VCaP (cell line): ENCODE measurements around the gene OGFOD3.
"Not testable (repeated sequence)": the region's sequence is repeated elsewhere in the genome, so short reads cannot be mapped to it uniquely, and the experiment has no call there.

Source experiments
- H3K27ac ChIP-seq: fragments of 450-650 bp; 2 replicates; pipeline ENCODE4 v1.5.1; 2017
- TF ChIP-seq, protein P1 (sequence below): fragments of 450-650 bp; conservative IDR thresholded peaks from 2 replicates; pipeline ENCODE4 v1.5.1; 2017; ENCODE audit warnings: mild to moderate bottlenecking, moderate library complexity

Gene OGFOD3

DNA sequence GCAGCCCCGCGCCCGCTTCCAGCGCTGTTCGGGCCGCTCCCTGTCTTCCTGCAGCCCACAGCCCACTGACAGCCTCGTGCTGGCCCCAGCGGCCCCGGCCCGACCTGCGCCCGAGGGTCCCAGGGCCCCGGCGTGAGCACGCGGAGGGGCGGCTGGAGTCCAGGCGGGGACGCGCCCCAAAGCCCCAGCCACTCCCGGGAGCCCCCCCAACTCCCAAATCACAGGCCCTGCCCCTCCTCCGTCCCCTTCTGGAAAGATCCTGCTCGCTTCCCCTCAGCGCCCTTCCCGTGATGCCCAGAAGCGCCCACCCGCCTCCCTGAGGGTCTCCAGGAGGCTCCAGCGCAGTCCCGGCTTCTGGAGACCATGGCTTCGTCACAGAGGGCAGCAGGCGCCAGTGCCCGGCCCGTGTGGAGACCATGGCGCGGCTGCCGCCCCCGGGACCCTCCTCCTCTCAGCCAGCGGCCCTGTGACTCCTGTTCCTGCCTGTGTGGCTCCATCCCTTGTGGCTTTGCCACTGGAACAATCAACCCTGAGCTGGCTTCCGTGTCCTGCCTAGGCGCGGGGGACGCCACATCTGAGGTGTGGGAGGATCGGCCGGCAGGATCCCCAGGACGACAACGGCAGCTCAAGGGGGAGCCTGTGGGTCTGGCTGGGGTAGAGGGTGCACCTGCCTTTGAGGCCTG lies 42.9 kb downstream of the OGFOD3 start:
- TF ChIP-seq, protein P1, sequence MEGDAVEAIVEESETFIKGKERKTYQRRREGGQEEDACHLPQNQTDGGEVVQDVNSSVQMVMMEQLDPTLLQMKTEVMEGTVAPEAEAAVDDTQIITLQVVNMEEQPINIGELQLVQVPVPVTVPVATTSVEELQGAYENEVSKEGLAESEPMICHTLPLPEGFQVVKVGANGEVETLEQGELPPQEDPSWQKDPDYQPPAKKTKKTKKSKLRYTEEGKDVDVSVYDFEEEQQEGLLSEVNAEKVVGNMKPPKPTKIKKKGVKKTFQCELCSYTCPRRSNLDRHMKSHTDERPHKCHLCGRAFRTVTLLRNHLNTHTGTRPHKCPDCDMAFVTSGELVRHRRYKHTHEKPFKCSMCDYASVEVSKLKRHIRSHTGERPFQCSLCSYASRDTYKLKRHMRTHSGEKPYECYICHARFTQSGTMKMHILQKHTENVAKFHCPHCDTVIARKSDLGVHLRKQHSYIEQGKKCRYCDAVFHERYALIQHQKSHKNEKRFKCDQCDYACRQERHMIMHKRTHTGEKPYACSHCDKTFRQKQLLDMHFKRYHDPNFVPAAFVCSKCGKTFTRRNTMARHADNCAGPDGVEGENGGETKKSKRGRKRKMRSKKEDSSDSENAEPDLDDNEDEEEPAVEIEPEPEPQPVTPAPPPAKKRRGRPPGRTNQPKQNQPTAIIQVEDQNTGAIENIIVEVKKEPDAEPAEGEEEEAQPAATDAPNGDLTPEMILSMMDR: no peak
- no peak overlapping the region for H3K27ac ChIP-seq

DNA sequence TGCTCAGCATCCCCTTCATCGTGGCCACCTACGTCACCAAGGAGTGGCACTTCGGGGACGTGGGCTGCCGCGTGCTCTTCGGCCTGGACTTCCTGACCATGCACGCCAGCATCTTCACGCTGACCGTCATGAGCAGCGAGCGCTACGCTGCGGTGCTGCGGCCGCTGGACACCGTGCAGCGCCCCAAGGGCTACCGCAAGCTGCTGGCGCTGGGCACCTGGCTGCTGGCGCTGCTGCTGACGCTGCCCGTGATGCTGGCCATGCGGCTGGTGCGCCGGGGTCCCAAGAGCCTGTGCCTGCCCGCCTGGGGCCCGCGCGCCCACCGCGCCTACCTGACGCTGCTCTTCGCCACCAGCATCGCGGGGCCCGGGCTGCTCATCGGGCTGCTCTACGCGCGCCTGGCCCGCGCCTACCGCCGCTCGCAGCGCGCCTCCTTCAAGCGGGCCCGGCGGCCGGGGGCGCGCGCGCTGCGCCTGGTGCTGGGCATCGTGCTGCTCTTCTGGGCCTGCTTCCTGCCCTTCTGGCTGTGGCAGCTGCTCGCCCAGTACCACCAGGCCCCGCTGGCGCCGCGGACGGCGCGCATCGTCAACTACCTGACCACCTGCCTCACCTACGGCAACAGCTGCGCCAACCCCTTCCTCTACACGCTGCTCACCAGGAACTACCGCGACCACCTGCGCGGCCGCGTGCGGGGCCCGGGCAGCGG lies 43.6 kb downstream of the OGFOD3 start:
- H3K27ac ChIP-seq: no peak overlapping the region
- TF ChIP-seq, protein P1: no peak

DNA sequence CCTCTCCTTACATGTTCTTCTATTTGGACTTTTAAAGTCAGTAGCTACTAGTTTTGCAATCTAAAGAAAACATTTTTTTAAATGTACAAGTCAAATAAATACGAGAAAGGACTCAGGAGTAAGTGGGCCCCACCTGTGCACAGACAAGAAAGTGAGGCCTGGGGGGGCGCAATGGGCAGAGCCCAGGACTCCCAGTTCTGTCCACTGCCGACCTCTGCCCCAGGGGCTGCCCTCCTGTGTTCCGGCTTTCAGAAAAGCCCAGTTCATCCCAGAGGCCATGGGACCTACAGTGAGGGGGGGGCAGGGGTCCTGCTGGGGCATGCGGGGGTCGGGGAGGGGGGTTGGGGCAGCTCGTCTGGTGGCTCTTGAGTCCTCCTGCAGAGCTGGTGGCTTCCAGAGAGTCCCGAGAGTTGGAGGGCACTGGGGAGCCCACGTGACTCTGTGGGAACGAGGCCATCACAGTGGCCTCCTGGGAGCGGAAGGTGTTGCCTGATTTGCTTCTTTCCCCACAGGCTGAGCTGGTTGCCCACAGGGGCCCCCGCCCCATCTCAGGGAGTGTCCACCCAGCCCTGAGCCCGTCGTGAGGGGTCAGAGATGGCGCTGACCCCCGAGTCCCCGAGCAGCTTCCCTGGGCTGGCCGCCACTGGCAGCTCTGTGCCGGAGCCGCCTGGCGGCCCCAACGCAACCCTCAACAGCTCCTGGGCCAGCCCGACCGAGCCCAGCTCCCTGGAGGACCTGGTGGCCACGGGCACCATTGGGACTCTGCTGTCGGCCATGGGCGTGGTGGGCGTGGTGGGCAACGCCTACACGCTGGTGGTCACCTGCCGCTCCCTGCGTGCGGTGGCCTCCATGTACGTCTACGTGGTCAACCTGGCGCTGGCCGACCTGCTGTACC lies 44.4 kb downstream of the OGFOD3 start:
- no peak overlapping the region for H3K27ac ChIP-seq
- TF ChIP-seq, protein P1: no peak

DNA sequence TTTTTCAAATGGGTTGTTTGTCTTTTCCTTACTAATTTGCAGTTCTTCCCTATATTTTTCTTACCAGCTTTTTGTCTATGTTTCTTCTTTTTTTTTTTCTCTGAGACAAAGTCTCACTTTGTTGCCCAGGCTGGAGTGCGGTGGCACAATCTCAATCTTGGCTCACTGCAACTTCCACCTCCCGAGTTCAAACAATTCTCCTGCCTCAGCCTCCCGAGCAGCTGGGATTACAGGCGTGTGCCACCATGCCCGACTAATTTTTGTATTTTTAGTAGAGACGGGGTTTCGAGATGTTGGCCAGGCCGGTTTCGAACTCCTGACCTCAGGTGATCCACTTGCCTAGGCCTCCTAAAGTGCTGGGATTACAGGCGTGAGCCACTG lies 45.3 kb downstream of the OGFOD3 start:
- not testable (repeated sequence) for H3K27ac ChIP-seq

DNA sequence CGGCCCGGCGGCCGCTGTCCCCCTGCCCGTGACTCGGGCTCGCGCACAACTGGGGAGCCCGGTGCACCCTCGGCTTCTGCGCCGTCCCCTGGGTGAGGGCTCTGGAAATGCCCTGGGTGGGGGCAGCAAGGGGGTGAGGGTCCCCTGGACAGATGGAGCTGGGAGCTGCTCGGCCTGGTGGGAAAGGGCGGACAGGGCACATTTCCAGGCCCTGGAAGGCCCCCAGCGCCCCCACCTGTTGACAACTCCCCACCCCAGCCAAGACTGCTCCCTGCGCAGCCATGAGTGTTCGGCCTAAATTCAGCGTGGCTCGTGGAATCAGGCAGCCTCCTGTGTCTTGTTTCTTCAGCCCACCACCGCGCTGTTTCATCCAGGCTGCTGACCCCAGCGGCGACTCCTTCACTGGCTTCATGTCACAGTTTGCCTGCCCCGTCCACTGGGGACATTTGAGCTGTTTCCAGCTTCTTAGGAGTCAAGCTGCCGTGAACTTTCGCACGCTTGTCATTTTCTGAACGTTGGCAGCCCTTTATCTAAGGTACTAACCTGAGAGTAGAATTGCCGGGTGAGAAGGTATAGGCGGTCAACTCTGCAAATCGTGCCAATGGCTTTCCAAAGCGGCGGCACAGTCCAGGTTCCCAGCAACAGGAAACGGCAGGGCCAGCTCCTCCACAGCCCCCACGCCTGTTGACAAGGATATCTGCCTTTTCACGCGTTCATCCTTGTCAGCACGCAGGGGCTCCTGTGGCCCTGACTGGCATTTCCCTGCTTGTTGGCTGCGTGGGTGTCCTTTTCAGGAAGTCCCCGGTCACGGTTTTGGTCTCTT lies 45.9 kb downstream of the OGFOD3 start:
- H3K27ac ChIP-seq: no peak overlapping the region
- TF ChIP-seq, protein P1: no peak

DNA sequence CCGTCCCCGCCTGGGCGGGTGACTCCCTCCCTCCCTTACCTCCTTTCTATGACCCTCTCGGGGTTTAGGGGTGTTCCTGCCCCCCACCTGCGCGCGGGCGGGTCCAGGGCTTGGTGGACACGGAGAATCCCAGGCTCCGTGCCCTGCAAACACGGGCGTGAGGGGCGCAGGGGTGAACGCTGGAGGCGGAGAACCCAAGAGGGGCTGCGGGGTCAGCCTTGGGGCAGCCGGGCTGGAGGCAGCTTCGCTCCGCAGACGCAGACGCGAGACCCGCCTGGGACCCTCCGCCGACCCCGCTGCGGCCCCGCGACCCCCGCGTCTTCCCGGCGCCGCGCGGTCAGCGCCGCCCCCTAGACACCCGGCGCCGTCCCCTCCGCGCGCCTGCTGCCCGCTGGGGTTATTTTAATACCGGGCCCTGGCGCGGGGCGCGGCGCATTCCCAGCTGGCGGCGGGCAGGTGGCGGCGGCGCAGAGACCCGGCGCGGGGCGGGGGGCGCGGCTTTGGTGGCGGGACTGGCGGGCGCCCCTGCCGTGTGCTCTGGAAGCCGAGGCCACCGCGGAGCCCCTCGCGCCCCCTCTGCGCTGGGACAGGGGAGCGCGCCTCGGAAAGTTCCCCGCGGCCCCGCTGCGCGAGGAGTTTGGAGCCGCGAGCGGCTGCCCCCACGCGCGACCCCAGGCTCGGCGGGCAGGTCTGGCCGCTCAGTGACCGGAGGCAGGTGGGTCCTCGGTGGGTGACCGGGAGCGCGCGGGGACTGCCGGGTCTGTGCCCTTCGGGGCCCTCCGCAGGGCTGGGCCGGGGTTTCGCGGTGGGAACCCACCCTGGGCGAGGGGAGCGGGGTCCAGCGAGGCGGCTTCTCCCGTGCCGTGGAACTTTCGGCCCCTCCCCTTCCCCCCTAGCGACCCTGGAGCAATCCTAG lies 46.8 kb downstream of the OGFOD3 start, which contains the start of gene UTS2R:
TSS of gene UTS2R (plus strand) at position 433 of the 916 bp plus-strand sequence. CDS start 2,560 bp downstream, outside the sequence.
- H3K27ac ChIP-seq: no peak within 1 kb of the TSS
- TF ChIP-seq, protein P1: no peak
